AG09319 (cell line): ENCODE results near the gene HORMAD2.
"Not testable (repeated sequence)": the region's sequence is repeated elsewhere in the genome, so short reads cannot be mapped to it uniquely, and the experiment has no call there.

Experiments used
- DNase-seq: peaks from one replicate; pipeline ENCODE4 v3.0.0-alpha.2; 2010; ENCODE audit warnings: low read depth; ENCODE audit errors: extremely low read depth
- CTCF ChIP-seq: IDR thresholded peaks from 2 replicates; pipeline ENCODE4 v1.5.1; 2011; ENCODE audit warnings: low read depth, mild to moderate bottlenecking, inconsistent platforms, low read length, moderate library complexity

HORMAD2 gene

DNA sequence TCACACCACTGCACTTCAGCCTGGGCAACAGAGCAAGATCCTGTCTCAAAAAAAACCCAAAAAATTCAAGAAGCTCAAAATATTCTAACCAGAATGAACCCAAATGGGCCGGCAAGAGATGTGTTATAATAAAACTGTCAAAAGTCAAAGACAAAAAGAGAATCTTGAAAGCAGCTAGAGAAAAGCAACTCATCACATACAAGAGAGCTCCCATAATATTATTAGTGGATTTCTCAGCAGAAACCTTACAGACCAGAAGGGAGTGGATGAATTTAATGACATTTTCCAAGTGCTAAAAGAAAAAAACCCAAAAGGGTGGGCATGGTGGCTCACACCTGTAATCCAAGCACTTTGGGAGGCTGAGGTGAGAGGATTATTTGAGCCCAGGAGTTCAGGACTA is 22.9 kb upstream of the HORMAD2 start:
- no peak for TF ChIP-seq CTCF

GRCh38 chr22:30059346-30060020 is 20.8 kb upstream of the HORMAD2 start:
- DNase-seq, result not testable (repeated sequence)

More for the DNA sequence above, 22.9 kb upstream of the HORMAD2 start:
- no peak for DNase-seq

- DNase-seq, result not testable (repeated sequence)
These were observed 19.2 kb upstream of the HORMAD2 start for GRCh38 chr22:30061094-30061493.

GRCh38 chr22:30062259-30062658 is 18.0 kb upstream of the HORMAD2 start:
- no peak for DNase-seq
- TF ChIP-seq CTCF, result no peak

GRCh38 chr22:30062950-30063349 is 17.3 kb upstream of the HORMAD2 start:
- DNase-seq, result no peak
- no peak for TF ChIP-seq CTCF

GRCh38 chr22:30064172-30064571 is 16.1 kb upstream of the HORMAD2 start:
- no peak for TF ChIP-seq CTCF
- no peak for DNase-seq

DNA sequence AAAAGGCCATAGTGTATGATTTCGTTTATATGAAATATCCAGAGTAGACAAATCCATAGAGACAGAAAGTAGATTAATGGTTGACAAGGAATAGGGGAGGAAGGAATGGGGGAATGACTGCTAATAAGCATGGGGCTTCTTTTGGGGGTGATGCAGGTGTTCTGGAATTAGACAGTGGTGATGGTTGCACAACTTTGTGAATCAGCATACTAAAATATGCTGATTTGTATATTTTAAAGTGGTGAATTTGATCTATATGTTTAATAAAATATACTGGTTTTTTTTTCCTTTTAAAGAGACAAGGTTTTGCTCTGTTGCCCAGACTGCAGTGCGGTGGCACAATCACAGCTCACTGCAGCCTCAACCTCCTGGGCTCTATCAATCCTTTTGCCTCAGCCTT is 6.5 kb upstream of the HORMAD2 start:
- no peak for TF ChIP-seq CTCF
- DNase-seq, result no peak

GRCh38 chr22:30074147-30074546 is 6.1 kb upstream of the HORMAD2 start:
- no peak for TF ChIP-seq CTCF
- DNase-seq, result no peak
